Measurements from ENCODE around the gene SYCP2.
A peak's percentile ranks its signal among the peaks of the same experiment; 100 is the strongest.

The SYCP2 gene

GRCh38 chr20:59935457-59936185 is 2.2 kb upstream of the SYCP2 start:
- no peak for TF ChIP-seq CTCF (conservative IDR thresholded peaks at IDR 0.05; ENCODE audit: control insufficient read depth, insufficient read depth, low read depth, low read length)
- DNase-seq (ENCODE audit: low read depth): no peak

GRCh38 chr20:59933849-59934585 is 580 bp upstream of the SYCP2 start:
- peak; percentile 49 for DNase-seq (ENCODE audit: low read depth)
- peak overlapping the region; percentile 49 for H3K4me3 ChIP-seq (ENCODE audit: control insufficient read depth, low read depth, low read length)
- peak; percentile 49 for TF ChIP-seq CTCF (conservative IDR thresholded peaks at IDR 0.05; ENCODE audit: control insufficient read depth, insufficient read depth, low read depth, low read length)

More at GRCh38 chr20:59935457-59936185, 2.2 kb upstream of the SYCP2 start:
- no peak overlapping the region for H3K4me3 ChIP-seq (ENCODE audit: control insufficient read depth, low read depth, low read length)

GRCh38 chr20:59932616-59933295 is 681 bp downstream of the SYCP2 start:
- no peak for TF ChIP-seq CTCF (conservative IDR thresholded peaks at IDR 0.05; ENCODE audit: control insufficient read depth, insufficient read depth, low read depth, low read length)
- no peak for DNase-seq (ENCODE audit: low read depth)
- H3K4me3 ChIP-seq (ENCODE audit: control insufficient read depth, low read depth, low read length): no peak overlapping the region

- no peak for DNase-seq (ENCODE audit: low read depth)
- no peak for TF ChIP-seq CTCF (conservative IDR thresholded peaks at IDR 0.05; ENCODE audit: control insufficient read depth, insufficient read depth, low read depth, low read length)
Observed at GRCh38 chr20:59931511-59932312, 1.7 kb downstream of the SYCP2 start.

GRCh38 chr20:59925899-59926298 is 7.5 kb downstream of the SYCP2 start:
- no peak for TF ChIP-seq CTCF (conservative IDR thresholded peaks at IDR 0.05; ENCODE audit: control insufficient read depth, insufficient read depth, low read depth, low read length)
- DNase-seq (ENCODE audit: low read depth): no peak
- H3K4me3 ChIP-seq (ENCODE audit: control insufficient read depth, low read depth, low read length): no peak overlapping the region

More at GRCh38 chr20:59931511-59932312, 1.7 kb downstream of the SYCP2 start:
- H3K4me3 ChIP-seq (ENCODE audit: control insufficient read depth, low read depth, low read length): no peak overlapping the region

GRCh38 chr20:59925359-59925758 is 8.1 kb downstream of the SYCP2 start:
- H3K4me3 ChIP-seq (ENCODE audit: control insufficient read depth, low read depth, low read length): no peak overlapping the region
- no peak for DNase-seq (ENCODE audit: low read depth)
- TF ChIP-seq CTCF (conservative IDR thresholded peaks at IDR 0.05; ENCODE audit: control insufficient read depth, insufficient read depth, low read depth, low read length): no peak
